K562 (cell line): Measurements from ENCODE around the gene VPREB1.
"Not testable (repeated sequence)": the region's sequence is repeated elsewhere in the genome, so short reads cannot be mapped to it uniquely, and the experiment has no call there.

Source experiments
- CTCF ChIP-seq, 3 experiments: IDR thresholded peaks in 2 of 3; conservative IDR thresholded peaks in 1 of 3; 2 replicates each; pipeline ENCODE4 v1.5.1; 2011 to 2012; ENCODE audit warnings: low read length in 3 of 3, mild to moderate bottlenecking in 3 of 3, control low read depth in 2 of 3, improper control_type of control experiment in 1 of 3, inconsistent platforms in 1 of 3, low read depth in 1 of 3, mixed read lengths in 1 of 3, moderate library complexity in 1 of 3; ENCODE audit not compliant: insufficient read depth in 2 of 3
- L3MBTL2 ChIP-seq: fragments of 450-650 bp; IDR thresholded peaks from 2 replicates; pipeline ENCODE4 v1.6.1; 2016; ENCODE audit warnings: mild to moderate bottlenecking, moderate library complexity
- POLR2A ChIP-seq: fragments of 450-650 bp; conservative IDR thresholded peaks from 2 replicates; pipeline ENCODE4 v1.6.1; 2016
- PYGO2 ChIP-seq: fragments of 450-650 bp; IDR thresholded peaks from 2 replicates; pipeline ENCODE4 v1.6.1; 2016; ENCODE audit warnings: mild to moderate bottlenecking, missing genetic modification characterization, moderate library complexity, missing compliant biosample characterization
- ZBTB1 ChIP-seq: sonication (generic); formaldehyde crosslinking; IDR thresholded peaks from 2 replicates; pipeline ENCODE4 v1.8.1; 2023; ENCODE audit warnings: missing genetic modification reagents, low read depth, mild to moderate bottlenecking, borderline replicate concordance
- ZNF174 ChIP-seq: fragments of 250-450 bp; sonication (Bioruptor Pico); IDR thresholded peaks from 2 replicates; pipeline ENCODE4 v1.4.0; 2020; ENCODE audit warnings: mild to moderate bottlenecking
- ZNF239 ChIP-seq: fragments of 250-450 bp; sonication (Bioruptor Pico); IDR thresholded peaks from 2 replicates; pipeline ENCODE4 v1.4.0; 2020; ENCODE audit warnings: mild to moderate bottlenecking
- TF ChIP-seq, protein P1 (sequence below): sonication (generic); formaldehyde crosslinking; IDR thresholded peaks from 2 replicates; pipeline ENCODE4 v1.8.1; 2022; ENCODE audit warnings: missing genetic modification reagents

- not testable (repeated sequence) for TF ChIP-seq POLR2A; ZNF239 (CRISPR knock-in tag); ZNF174 (CRISPR knock-in tag); ZBTB1 (CRISPR knock-in tag); CTCF (IDR thresholded peaks at IDR 0.05 in 2 of 3, conservative IDR thresholded peaks at IDR 0.05 in 1 of 3; ENCODE audit: insufficient read depth in 2 of 3, low read depth in 1 of 3, low read length in 3 of 3); L3MBTL2; PYGO2
- TF ChIP-seq, protein P1, sequence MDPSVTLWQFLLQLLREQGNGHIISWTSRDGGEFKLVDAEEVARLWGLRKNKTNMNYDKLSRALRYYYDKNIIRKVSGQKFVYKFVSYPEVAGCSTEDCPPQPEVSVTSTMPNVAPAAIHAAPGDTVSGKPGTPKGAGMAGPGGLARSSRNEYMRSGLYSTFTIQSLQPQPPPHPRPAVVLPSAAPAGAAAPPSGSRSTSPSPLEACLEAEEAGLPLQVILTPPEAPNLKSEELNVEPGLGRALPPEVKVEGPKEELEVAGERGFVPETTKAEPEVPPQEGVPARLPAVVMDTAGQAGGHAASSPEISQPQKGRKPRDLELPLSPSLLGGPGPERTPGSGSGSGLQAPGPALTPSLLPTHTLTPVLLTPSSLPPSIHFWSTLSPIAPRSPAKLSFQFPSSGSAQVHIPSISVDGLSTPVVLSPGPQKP: not testable (repeated sequence)
These were observed 50.1 kb downstream of the VPREB1 start for GRCh38 chr22:22294641-22295040.
